GM20431 (cell line): ENCODE results near the gene STXBP4.

Source experiments
- in situ Hi-C: fragments of 300-500 bp; cut with MseI, MboI; formaldehyde crosslinking; loops from one replicate; pipeline ENCODE4 v1.15.0; 2020; ENCODE audit warnings: low sequenced_read_pairs; ENCODE audit not compliant: unreplicated experiment

The STXBP4 gene, protein sequence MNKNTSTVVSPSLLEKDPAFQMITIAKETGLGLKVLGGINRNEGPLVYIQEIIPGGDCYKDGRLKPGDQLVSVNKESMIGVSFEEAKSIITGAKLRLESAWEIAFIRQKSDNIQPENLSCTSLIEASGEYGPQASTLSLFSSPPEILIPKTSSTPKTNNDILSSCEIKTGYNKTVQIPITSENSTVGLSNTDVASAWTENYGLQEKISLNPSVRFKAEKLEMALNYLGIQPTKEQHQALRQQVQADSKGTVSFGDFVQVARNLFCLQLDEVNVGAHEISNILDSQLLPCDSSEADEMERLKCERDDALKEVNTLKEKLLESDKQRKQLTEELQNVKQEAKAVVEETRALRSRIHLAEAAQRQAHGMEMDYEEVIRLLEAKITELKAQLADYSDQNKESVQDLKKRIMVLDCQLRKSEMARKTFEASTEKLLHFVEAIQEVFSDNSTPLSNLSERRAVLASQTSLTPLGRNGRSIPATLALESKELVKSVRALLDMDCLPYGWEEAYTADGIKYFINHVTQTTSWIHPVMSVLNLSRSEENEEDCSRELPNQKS

DNA sequence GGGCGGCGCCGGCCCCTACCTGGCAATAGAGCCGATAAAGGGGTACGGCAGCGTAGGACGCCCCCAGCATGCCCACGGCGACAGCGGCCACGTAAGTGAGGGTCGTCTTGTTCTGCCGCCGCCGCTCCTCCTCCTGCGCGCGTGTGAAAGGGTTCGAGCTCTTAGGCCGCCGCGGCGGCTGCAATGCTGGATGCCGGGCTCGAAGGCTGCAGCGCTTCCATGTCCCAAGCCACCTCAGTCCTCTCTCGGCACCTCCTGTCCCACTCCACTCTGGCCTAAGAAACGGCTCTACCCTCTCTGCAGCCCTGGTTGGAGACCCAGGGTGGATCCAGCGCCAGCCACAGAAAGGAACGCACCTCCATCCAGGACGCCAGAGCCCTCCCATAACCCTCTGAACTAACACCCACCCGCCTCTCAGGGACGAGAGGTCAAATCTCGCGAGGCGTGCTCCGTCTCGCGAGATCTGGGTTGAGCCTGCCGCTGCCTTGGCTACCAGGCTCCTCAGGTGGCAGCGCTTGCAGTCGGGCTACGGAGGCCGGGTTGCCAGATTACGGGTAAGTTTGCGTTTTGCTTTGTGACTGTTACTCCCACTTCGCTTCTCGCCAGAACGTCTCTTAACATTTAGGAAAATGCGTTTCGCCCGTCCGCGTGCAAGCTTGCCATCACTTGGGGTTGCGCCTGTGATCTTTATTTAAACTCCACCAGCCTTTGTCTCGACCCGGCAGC, at the start of gene STXBP4, which contains the start of gene COX11:
TSS of gene STXBP4 (plus strand) at position 504 of the 726 bp plus-strand sequence. CDS start 17,455 bp downstream, outside the sequence.
TSS of gene COX11 (minus strand) at position 393 of the 726 bp plus-strand sequence. CDS start at position 385, 8 bp downstream.
- in situ Hi-C loops = no loop called here

DNA sequence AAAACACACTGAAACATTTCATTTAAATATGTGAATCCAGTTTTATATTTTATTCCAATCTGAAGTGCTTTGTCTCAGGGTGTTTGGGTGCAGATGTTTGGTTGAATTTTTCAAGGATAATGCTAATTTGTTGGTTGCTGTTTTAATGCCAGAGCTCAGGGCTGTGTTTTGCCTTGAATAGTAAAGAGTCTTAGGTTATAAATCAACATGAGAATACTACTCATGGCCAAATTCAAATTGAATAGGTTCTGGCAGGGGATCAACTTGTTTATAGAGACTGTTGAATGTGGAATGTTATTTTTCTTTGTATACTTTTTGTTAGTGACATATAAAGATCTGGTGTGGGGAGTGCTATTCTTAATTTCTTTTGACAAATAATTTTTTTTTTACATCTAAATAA, 49.1 kb upstream of the STXBP4 start:
- in situ Hi-C loops = no loop called here

DNA sequence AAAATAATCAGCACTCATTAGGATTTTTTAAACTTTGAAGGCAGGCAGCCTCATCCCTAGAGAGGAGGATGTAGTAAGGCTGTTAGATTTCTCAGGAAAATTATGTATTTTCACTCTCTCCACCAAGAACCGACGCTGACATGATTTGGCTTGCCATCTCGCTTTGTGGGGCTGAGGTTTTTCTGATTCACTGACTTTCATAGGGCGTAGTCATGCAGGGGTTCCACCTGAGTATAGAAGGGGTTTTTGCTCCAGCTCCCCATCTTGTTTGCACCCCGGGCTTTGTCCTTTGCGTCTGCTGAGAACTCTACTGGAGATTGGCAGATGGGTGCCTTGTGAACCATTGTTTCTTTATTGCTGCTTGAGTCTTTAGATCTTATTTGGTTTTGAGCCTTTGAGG, 47.7 kb upstream of the STXBP4 start:
- in situ Hi-C loops = no loop called here

DNA sequence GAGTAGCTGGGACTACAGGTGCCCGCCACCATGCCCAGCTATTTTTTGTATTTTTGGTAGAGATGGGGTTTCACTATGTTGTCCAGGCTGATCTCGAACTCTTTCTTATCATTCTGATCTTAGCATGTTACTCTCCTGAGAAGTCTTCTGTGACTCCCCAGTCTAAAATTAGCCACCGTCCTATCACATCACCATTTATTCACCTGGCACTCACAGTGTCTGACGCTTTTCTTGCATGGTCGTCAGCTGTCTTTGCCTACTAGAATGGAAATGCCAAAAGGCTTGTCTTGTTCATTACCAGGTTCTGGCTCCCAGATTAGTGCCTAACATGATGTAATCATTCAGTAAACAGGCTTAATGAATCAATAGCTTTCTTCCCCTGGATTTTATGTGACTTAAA, 44.2 kb upstream of the STXBP4 start:
- in situ Hi-C loops = no loop called here

DNA sequence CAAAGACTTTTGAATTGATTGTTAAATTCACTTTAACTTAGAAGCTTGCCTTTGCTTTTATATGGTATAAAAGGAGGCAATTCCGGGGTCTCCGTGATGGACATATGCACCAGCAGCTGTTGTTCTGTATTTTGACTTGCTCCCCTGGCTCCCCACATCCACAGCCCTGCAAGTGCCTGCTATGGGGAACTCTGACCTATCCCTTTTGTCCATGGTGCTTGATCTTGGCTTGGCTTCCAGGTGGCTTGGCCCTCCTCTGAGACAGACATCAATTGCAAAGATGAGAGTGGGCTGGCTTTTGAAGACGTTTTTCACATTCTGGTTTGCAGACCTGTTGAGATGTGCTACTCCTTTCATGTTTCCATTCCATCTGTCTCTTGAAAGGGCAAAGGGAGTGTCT, 41.0 kb upstream of the STXBP4 start:
- in situ Hi-C loops = no loop called here

DNA sequence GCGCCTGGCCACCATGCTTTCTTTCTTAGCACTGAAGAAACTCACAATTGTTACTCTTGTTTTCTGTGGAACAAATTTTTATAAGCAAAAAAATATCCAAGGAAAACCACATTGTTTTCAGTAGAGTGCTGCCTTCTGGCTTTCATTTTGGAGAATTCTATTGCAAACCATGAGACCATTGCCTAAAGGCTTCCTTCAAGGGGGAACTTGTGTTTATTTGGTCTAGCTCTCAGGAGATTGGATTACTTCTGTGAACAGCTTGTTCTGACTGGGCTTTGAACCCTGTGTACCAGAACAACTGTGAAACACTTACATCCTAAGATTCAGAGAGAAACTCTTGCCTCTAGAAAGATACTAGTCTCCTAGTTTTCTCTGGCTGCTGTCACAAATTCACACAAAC, 35.9 kb upstream of the STXBP4 start:
- in situ Hi-C loops = no loop called here

DNA sequence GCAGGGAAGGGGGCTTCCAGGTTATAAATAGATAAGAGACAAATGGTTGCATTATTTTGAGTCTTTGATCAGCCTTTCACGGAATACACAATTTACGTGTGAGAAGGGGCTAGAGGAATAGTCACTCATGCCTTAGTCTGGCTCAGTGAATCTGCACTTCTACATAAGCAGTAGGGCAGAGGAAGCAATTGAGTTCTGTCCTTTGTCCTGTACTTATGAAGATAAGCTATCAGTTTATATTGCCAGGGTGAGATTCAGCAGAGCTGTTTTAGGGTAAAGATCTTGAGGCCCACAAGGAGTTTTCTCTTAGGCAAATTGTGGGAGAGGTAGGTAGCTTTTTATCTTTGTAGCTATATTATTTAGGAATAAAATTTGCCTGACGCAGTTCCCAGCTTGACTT, 34.6 kb upstream of the STXBP4 start:
- in situ Hi-C loops = no loop called here

DNA sequence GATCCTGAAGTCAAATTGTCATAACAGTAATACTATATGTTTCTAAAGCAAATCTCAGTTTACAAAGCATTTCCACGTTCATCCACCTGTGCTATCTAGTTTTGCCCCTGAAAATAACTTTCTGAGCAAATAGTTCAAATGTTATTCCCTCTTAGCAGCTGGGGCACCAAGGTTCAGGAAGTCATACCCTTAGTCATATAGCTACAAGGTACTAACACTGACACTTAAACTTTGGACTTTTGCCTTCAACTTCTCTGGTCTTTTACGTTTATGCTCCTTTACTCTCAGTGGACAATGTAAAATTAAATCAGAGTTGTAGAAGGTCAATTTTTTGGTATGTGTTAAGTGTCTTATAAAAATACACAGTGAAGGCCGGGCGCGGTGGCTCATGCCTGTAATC, 33.1 kb upstream of the STXBP4 start:
- in situ Hi-C loops = no loop called here

DNA sequence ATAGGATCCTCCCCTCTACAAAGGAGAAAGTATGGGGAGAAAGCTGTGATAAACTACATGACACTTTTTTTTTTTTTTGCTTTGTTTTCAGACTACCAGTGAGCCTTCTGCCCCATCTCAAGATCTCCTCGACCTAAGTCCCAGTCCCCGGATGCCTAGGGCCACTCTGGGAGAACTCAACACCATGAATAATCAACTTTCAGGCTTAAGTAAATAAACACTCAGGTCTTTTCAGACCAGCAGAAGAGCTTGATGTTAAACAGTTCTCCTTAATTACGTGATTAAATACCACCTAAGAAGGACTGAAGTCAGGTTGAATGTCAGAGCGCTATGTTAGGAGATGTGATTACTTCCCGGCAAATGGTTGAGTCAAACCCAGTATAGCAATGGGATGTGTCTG, 31.5 kb upstream of the STXBP4 start:
- in situ Hi-C loops = no loop called here

DNA sequence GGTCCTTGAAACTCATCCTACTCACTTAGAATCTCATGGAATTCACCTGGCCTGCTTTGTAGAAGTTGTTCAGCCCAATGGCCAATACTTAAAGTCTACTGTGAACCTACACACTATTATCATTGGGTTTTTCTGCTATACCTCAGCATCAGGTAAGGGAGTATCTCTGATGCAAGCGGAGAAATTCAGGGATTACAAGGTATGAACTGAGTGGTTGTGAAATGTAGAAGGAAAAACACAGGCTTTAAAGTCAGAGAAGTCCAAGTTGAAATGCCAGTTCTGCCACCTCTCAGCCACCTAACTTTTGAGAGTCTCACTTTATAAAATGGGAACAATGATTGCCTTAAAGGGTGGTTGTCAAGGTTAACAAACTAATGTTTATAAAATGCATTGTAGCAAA, 31.1 kb upstream of the STXBP4 start:
- in situ Hi-C loops = no loop called here

DNA sequence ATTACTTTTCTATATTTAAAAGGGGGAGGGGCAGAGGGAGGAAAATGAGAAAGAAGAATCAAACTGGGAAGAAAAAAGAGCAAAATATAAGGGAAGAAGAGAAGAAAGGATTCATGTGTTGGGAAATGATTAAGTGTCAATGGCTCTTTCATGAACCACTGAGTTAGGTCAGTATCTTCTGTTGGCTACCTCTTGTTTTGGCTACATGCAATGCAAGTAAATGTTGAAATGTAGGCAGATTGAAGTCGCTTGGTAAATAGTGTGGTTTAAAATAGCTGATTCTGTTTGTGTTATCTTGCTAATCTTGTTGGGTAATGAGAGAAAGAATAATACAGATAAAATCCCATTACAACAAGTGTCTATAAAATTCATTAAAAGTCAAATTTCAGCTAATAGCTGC, 27.3 kb upstream of the STXBP4 start:
- in situ Hi-C loops = no loop called here

DNA sequence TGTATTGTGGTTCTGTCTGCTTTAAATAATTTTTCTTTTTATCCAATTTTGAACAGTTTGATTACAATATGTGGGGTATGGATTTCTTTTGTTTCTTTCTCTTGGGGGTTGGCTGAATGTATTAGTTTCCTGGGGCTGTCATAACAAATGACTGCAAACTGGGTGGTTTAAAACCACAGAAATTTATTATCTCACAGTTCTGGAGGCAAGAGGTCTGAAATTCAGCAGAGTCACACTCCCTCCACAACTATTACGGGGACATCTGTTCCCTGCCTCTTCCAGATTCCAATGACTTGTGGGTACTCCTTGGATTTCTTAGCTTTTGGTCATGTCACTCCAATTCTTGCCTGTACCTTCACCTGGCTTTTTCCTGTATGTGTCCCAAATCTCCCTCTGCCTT, 23.8 kb upstream of the STXBP4 start:
- in situ Hi-C loops = no loop called here

DNA sequence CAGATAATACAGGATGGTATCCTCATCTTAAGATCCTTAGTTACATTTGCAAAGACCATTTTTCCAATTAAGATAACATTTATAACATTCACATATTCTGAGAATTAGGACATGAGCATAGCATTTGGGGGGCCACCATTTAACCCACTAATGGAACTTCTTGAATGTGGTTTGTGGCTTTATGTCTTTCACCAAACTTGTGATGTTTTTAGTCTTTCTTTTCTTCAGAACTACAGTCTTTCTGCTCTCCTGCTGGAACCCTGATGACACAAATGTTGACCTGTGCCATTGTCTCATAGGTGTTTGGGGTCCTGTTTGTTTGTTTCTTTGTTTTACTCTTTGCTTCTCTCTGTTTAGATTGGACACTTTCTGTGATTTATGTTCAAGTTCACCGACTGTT, 23.3 kb upstream of the STXBP4 start:
- in situ Hi-C loops = no loop called here

DNA sequence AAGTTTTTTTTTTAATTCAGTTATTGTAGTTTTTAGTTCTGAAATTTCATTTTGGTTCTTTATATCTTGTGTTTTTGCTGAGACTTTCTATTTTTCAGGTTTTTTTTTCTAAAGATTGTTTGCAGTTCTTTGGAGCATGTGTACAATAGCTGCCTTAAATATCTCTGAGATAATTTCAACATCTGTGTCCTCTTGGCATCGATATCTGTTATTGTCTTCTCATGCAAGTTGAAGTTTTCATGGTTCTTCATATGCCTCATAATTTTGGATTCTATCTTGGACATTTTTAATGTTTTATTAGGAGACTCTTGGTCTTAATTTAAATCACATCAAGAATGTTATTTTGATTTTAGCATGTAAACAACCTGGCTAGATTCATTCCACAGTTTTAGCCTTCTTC, 22.9 kb upstream of the STXBP4 start:
- in situ Hi-C loops = no loop called here

DNA sequence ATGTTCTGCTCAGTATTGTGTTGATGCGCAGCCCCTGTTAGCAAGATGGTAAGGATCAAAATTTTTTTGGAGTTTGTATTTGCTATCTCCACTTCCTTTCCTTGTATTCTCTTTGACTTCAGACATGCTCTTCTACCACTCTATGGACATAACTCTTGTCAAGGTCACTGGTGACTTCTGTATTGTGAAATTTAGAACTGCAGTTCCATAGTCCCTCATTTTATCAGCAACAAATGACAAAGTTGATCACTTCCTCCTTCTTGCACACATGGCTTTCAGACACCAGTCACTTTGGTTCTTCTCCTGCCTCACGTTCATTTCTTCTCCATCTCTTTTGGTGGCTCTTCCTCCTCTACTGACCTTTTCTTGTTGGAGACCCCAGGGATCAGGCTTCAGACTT, 21.2 kb upstream of the STXBP4 start:
- in situ Hi-C loops = no loop called here

DNA sequence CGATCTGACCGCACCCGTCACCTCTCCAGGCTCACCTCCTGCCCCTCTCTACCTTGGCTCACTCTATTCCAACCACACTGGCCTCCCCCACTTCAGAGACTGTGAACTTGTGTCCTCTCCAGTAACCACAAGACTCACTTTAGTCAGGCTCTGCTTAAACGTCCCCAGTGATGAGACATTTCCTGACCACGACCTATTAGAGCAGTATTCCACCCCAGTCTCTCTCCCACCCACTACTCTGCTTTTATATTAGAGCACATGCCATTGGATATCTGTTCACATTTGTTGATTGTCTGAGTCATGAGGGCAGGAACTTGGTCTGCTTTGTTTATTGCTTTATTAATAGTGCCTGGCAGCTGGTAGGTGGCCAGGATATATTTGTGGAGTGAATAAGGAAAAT, 20.2 kb upstream of the STXBP4 start:
- in situ Hi-C loops = no loop called here

DNA sequence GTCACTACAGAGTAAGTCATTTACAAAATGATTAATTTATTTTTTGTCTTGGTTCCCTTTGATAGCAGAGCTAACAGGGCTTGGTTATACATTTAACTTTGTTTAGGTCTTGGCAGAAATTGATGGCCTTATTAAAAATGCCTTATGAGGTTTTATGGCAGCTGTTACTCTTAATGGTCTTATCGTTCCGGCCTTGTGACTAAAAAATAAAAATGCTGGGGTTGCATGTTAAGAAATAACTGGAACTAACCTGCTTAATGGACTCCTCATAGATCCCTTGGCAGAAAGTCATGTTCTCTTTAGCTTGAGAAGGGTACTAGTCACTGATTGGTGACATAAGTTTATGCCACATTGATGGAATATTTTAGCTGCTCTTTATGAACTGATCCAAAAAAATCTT, 18.4 kb upstream of the STXBP4 start:
- in situ Hi-C loops = no loop called here

DNA sequence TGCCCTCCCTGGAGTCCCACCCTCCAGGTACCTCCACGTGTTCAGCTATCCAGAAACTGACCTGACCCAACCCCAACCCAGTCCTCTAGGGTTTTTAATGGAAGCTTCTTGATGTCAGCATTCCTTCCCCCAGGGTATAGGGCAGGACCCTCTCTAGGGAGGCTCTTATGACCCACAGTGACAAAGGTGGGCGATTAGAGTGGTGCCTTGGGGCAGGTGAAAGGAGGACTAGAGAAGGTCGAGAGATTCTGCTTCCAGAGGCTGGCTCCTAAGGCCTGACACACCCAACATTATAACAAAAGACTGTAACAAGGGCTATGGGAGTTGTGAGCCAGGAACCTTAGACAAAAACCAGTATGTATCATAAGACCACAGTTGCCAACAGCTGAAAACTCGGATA, 17.3 kb upstream of the STXBP4 start:
- in situ Hi-C loops = no loop called here

DNA sequence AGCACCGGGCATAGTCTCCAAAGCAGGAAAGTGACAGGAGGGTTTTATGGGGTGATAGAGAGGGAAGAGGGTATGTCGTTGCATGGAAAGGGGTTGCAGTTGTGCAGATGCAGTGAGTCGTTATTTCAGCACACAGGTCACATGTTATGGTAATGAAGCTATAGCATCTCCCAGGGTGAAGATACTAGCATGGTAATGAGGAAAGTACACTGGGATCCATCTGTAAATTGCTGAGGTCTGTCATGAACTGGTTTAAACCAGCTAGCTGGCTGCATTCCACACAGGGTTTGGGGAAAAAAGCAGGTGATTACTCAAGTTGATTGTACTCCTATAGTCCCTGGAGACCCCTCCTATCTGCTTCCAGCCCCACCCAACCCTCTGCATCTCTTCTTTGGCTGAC, 11.8 kb upstream of the STXBP4 start:
- in situ Hi-C loops = no loop called here

DNA sequence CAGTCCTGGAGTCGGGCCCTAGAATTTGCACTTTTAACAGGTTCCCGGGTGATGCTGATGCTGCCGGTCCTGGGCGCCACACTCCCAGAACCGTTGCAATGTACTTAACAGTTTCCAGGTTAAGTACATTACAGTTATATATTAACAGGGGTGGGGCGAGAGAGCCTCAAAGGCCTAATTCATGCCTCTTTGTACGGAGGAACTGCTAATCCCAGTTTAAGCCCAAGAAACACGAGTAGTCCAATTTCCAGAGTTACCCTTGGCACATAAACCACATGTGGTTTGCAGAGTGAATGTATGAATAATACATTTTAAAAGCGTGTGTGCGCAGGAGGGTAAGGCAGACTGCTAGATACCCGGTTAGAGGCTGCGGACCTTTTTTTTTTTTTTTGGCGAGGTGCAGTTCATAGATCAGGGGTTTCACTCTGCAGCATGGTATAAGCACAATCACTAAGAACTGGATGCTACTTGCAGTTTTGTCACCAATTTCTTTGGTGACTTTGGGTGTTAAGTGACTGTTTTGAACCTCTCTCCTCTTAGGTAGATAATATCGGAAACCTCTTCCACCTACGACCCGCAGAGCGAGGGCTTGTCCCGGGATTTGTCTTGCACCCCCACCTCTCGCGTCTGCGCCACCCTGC, 824 bp upstream of the STXBP4 start:
- in situ Hi-C loops = no loop called here

DNA sequence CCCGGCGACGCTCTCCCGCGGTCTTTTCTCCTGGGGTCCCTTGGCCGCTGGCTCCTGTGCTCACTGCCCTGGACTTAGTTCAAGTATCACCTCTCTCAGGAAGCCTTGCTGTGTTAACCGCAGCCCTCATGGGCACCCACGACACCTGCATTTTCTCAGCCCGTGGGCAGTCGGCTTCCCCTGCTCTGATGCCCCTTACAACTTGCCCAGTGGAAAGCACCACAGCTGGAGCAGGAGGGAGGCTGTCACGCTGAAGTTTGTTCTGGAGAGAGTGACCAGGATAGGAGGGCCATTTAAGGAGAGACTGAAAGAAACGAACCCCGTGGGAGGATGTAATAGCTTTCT, 395 bp downstream of the STXBP4 start:
- in situ Hi-C loops = no loop called here
